MM.1S (cell line): ENCODE data around the gene CCDC6.

Experiments used
- EZH2 ChIP-seq: fragments of 300-600 bp; sonication (generic); optimal IDR thresholded peaks from 2 replicates; pipeline ENCODE3; 2017; ENCODE audit warnings: low read depth, mild to moderate bottlenecking, antibody characterized with exemption, low read length, mixed read lengths
- TF ChIP-seq, protein P1 (sequence below): fragments of 300-600 bp; sonication (generic); IDR thresholded peaks from 2 replicates; pipeline ENCODE4 v1.5.1; 2016; ENCODE audit warnings: antibody characterized with exemption, low read length, mixed read lengths

DNA sequence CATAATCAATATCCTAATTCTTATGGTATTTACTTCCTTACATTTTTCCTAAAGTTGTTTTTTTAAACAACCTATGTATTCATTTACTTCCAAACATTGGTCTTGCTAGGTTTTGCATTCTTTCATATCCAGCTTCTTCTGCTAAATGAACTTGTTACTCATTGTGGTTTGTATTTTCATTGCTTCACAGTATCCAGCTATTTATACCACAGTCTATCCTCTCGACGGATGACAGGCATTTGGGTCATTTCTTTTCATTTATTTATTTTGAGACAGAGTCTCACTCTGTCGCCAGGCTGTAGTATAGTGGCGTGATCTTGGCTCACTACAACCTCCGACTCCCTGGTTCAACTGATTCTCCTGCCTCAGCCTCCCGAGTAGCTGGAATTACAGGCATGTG, 66.8 kb downstream of the CCDC6 start:
- TF ChIP-seq EZH2 = no peak
- TF ChIP-seq, protein P1, sequence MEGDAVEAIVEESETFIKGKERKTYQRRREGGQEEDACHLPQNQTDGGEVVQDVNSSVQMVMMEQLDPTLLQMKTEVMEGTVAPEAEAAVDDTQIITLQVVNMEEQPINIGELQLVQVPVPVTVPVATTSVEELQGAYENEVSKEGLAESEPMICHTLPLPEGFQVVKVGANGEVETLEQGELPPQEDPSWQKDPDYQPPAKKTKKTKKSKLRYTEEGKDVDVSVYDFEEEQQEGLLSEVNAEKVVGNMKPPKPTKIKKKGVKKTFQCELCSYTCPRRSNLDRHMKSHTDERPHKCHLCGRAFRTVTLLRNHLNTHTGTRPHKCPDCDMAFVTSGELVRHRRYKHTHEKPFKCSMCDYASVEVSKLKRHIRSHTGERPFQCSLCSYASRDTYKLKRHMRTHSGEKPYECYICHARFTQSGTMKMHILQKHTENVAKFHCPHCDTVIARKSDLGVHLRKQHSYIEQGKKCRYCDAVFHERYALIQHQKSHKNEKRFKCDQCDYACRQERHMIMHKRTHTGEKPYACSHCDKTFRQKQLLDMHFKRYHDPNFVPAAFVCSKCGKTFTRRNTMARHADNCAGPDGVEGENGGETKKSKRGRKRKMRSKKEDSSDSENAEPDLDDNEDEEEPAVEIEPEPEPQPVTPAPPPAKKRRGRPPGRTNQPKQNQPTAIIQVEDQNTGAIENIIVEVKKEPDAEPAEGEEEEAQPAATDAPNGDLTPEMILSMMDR = no peak
